ENCODE results near the gene EVX2. TPM values are rescaled to one million over a fixed set of nuclear protein-coding genes. Genes with fewer than 3 reads are reported as not detected.

EVX2 gene
- total RNA-seq, 2 experiments from 2014 or later, result not detected

GRCh38 chr2:176127774-176128072 is 44.0 kb upstream of the EVX2 start:
- POLR2A ChIA-PET, result interaction anchor here (1.7 kb wide), 1 partner anchor 327 kb away, joined by 6 read pairs; no protein-coding TSS in a partner anchor
- peaks cover 18% of the 10 kb centered on the region for H3K4me1 Mint-ChIP-seq (ENCODE audit: low read depth)

GRCh38 chr2:176126929-176127773 is 43.4 kb upstream of the EVX2 start:
- no peak overlapping the region for H3K4me3 Mint-ChIP-seq
- no peak overlapping the region for H3K27ac Mint-ChIP-seq
- ChIA-PET POLR2A (interaction anchor here (1.7 kb wide), 1 partner anchor 328 kb away, joined by 6 read pairs; no protein-coding TSS in a partner anchor), CTCF (interaction anchor here (0.6 to 4.6 kb wide), 37 partner anchors 13 to 1037 kb away, joined by 3 to 50 read pairs (median 5); no protein-coding TSS in a partner anchor)
- peak; percentile 75 for DNase-seq
- no peaks in the 10 kb centered on the region for H3K9me3 Mint-ChIP-seq (ENCODE audit: insufficient read depth)
- H3K4me1 Mint-ChIP-seq (ENCODE audit: low read depth), result peaks cover 16% of the 10 kb centered on the region
- peaks cover 6% of the 10 kb centered on the region for H3K36me3 Mint-ChIP-seq (ENCODE audit: low read depth)
- peaks cover 73% of the 10 kb centered on the region for H3K27me3 Mint-ChIP-seq (ENCODE audit: low read depth)
- no peak for ATAC-seq

More at GRCh38 chr2:176127774-176128072, 44.0 kb upstream of the EVX2 start:
- Mint-ChIP-seq H3K4me3 (no peak overlapping the region), H3K36me3 (ENCODE audit: low read depth) (peaks cover 6% of the 10 kb centered on the region), H3K27me3 (ENCODE audit: low read depth) (peaks cover 74% of the 10 kb centered on the region), H3K27ac (peak overlapping the region; percentile 44), H3K9me3 (ENCODE audit: insufficient read depth) (no peaks in the 10 kb centered on the region)
- DNase-seq, result no peak
- no peak for ATAC-seq
- CTCF ChIA-PET, result interaction anchor here (0.7 to 4.6 kb wide), 21 partner anchors 12 to 1036 kb away, joined by 3 to 50 read pairs (median 7); no protein-coding TSS in a partner anchor

GRCh38 chr2:176125772-176126054 is 42.0 kb upstream of the EVX2 start:
- Mint-ChIP-seq H3K27ac (no peak overlapping the region), H3K27me3 (ENCODE audit: low read depth) (peaks cover 72% of the 10 kb centered on the region), H3K4me3 (no peak overlapping the region), H3K4me1 (ENCODE audit: low read depth) (peaks cover 9% of the 10 kb centered on the region), H3K9me3 (ENCODE audit: insufficient read depth) (no peaks in the 10 kb centered on the region), H3K36me3 (ENCODE audit: low read depth) (peaks cover 5% of the 10 kb centered on the region)
- ChIA-PET POLR2A (no interaction called here), CTCF (interaction anchor here (1.2 to 4.6 kb wide), 9 partner anchors 14 to 1023 kb away, joined by 3 to 50 read pairs (median 22); no protein-coding TSS in a partner anchor)
- no peak for ATAC-seq
- DNase-seq, result no peak

- DNase-seq (no peak), ATAC-seq (no peak)
- Mint-ChIP-seq H3K36me3 (ENCODE audit: low read depth) (peaks cover 5% of the 10 kb centered on the region), H3K27me3 (ENCODE audit: low read depth) (peaks cover 76% of the 10 kb centered on the region), H3K4me3 (peak overlapping the region; percentile 6), H3K9me3 (ENCODE audit: insufficient read depth) (no peaks in the 10 kb centered on the region), H3K4me1 (ENCODE audit: low read depth) (peaks cover 7% of the 10 kb centered on the region), H3K27ac (no peak overlapping the region)
- ChIA-PET CTCF (interaction anchor here (1.2 to 4.6 kb wide), 8 partner anchors 15 to 1023 kb away, joined by 3 to 50 read pairs (median 24); no protein-coding TSS in a partner anchor), POLR2A (no interaction called here)
These were observed 41.4 kb upstream of the EVX2 start for GRCh38 chr2:176124947-176125771.

- Mint-ChIP-seq H3K9me3 (ENCODE audit: insufficient read depth) (no peaks in the 10 kb centered on the region), H3K27ac (peak overlapping the region; percentile 71), H3K4me1 (ENCODE audit: low read depth) (peaks cover 7% of the 10 kb centered on the region), H3K36me3 (ENCODE audit: low read depth) (peaks cover 5% of the 10 kb centered on the region), H3K27me3 (ENCODE audit: low read depth) (peaks cover 84% of the 10 kb centered on the region), H3K4me3 (peak overlapping the region; percentile 42)
- POLR2A ChIA-PET, result no interaction called here
- no peak for DNase-seq
- ATAC-seq, result no peak
- CTCF ChIA-PET, result no interaction called here
These were observed 40.6 kb upstream of the EVX2 start for GRCh38 chr2:176124110-176124946.

- DNase-seq, result no peak
- peaks cover 4% of the 10 kb centered on the region for H3K4me1 Mint-ChIP-seq (ENCODE audit: low read depth)
- ATAC-seq, result no peak
- peaks cover 82% of the 10 kb centered on the region for H3K27me3 Mint-ChIP-seq (ENCODE audit: low read depth)
- peak overlapping the region; percentile 42 for H3K4me3 Mint-ChIP-seq
- H3K36me3 Mint-ChIP-seq (ENCODE audit: low read depth), result peaks cover 5% of the 10 kb centered on the region
- H3K9me3 Mint-ChIP-seq (ENCODE audit: insufficient read depth), result no peaks in the 10 kb centered on the region
- peak overlapping the region; percentile 60 for H3K27ac Mint-ChIP-seq
- CTCF ChIA-PET, result no interaction called here
- POLR2A ChIA-PET, result no interaction called here
These were observed 39.8 kb upstream of the EVX2 start for GRCh38 chr2:176123411-176124109.

GRCh38 chr2:176122683-176123410 is 39.1 kb upstream of the EVX2 start, which contains the start of gene HOXD9:
Gene HOXD9 (plus strand): TSS chr2:176122719. CDS start chr2:176122769, 50 bp downstream.
- no peak within 1 kb of the TSS for H3K27ac Mint-ChIP-seq
- peaks cover 2% of the 10 kb centered on the region for H3K4me1 Mint-ChIP-seq (ENCODE audit: low read depth)
- ATAC-seq, result no peak
- peak within 1 kb of the TSS; percentile 43 for H3K4me3 Mint-ChIP-seq
- H3K36me3 Mint-ChIP-seq (ENCODE audit: low read depth), result peaks cover 6% of the 10 kb centered on the region
- H3K9me3 Mint-ChIP-seq (ENCODE audit: insufficient read depth), result no peaks in the 10 kb centered on the region
- H3K27me3 Mint-ChIP-seq (ENCODE audit: low read depth), result peaks cover 82% of the 10 kb centered on the region
- no peak for DNase-seq
- POLR2A ChIA-PET, result no interaction called here
- CTCF ChIA-PET, result interaction anchor here (1.6 kb wide), 1 partner anchor 9 kb away, joined by 3 read pairs; no protein-coding TSS in a partner anchor

- H3K4me1 Mint-ChIP-seq (ENCODE audit: low read depth), result peaks cover 2% of the 10 kb centered on the region
- ChIA-PET CTCF (interaction anchor here (1.6 to 2.3 kb wide), 3 partner anchors 10 to 40 kb away, joined by 3 to 6 read pairs (median 5); no protein-coding TSS in a partner anchor), POLR2A (no interaction called here)
- H3K27ac Mint-ChIP-seq, result no peak overlapping the region
- ATAC-seq (no peak), DNase-seq (no peak)
- H3K4me3 Mint-ChIP-seq, result peak overlapping the region; percentile 43
- H3K36me3 Mint-ChIP-seq (ENCODE audit: low read depth), result peaks cover 6% of the 10 kb centered on the region
- H3K9me3 Mint-ChIP-seq (ENCODE audit: insufficient read depth), result peaks cover 2% of the 10 kb centered on the region
- peaks cover 82% of the 10 kb centered on the region for H3K27me3 Mint-ChIP-seq (ENCODE audit: low read depth)
These were observed 38.4 kb upstream of the EVX2 start for GRCh38 chr2:176122052-176122682.

- ATAC-seq (no peak), DNase-seq (no peak)
- no peak overlapping the region for H3K27ac Mint-ChIP-seq
- H3K4me1 Mint-ChIP-seq (ENCODE audit: low read depth), result no peaks in the 10 kb centered on the region
- ChIA-PET CTCF (interaction anchor here (1.1 to 2.3 kb wide), 6 partner anchors 10 to 531 kb away, joined by 3 to 6 read pairs (median 4); no protein-coding TSS in a partner anchor), POLR2A (no interaction called here)
- H3K27me3 Mint-ChIP-seq (ENCODE audit: low read depth), result peaks cover 83% of the 10 kb centered on the region
- H3K9me3 Mint-ChIP-seq (ENCODE audit: insufficient read depth), result peaks cover 6% of the 10 kb centered on the region
- H3K36me3 Mint-ChIP-seq (ENCODE audit: low read depth), result peaks cover 8% of the 10 kb centered on the region
- no peak overlapping the region for H3K4me3 Mint-ChIP-seq
These were observed 37.7 kb upstream of the EVX2 start for GRCh38 chr2:176121190-176122051.

All from activated CD8-positive, alpha-beta T cell treated with anti-CD3 and anti-CD28 coated beads, Interleukin-2, amount 10 ng/mL, durations not matched to agents 7 days and 5 days (primary cell).